HT-29 (cell line): ENCODE results near the gene GAST. TPM values are rescaled to one million over a fixed set of nuclear protein-coding genes. Genes with fewer than 3 reads are reported as not detected.
"Not testable (repeated sequence)": the region's sequence is repeated elsewhere in the genome, so short reads cannot be mapped to it uniquely, and the experiment has no call there.

ENCODE experiments used
- DNase-seq: peaks from one replicate; pipeline ENCODE4 v3.0.0-alpha.2; 2015; ENCODE audit warnings: low spot score
- total RNA-seq: library from RNA; depleted of rRNA; stranded (reverse); fragments of >200 nt; shearing (Covaris generic); gene quantifications from 2 replicates; pipeline ENCODE4 v1.2.3, GENCODE V29; 2014; rRNA removed

GAST gene
- not detected in 2 replicates for total RNA-seq

GRCh38 chr17:41711669-41712400 is at the start of gene GAST:
TSS of gene GAST (plus strand) at chr17:41712331. CDS start at chr17:41715437, 3,106 bp downstream.
- no peak for DNase-seq

- no peak for DNase-seq
Observed at GRCh38 chr17:41663451-41664171, 48.5 kb upstream of the GAST start.

GRCh38 chr17:41664172-41664457 is 48.0 kb upstream of the GAST start:
- no peak for DNase-seq

GRCh38 chr17:41664587-41665565 is 47.3 kb upstream of the GAST start:
- no peak for DNase-seq

GRCh38 chr17:41665566-41666236 is 46.4 kb upstream of the GAST start:
- DNase-seq, result peak; percentile 90

GRCh38 chr17:41666237-41666641 is 45.9 kb upstream of the GAST start:
- DNase-seq, result no peak

- peak; percentile 86 for DNase-seq
Observed at GRCh38 chr17:41666708-41667279, 45.3 kb upstream of the GAST start.

GRCh38 chr17:41667280-41668041 is 44.7 kb upstream of the GAST start:
- DNase-seq, result no peak

- DNase-seq, result no peak
Observed at GRCh38 chr17:41672153-41672552, 40.0 kb upstream of the GAST start.

GRCh38 chr17:41675157-41676057 is 36.7 kb upstream of the GAST start:
- DNase-seq, result not testable (repeated sequence)

GRCh38 chr17:41676058-41676419 is 36.1 kb upstream of the GAST start:
- DNase-seq, result no peak

- peak; percentile 31 for DNase-seq
Observed at GRCh38 chr17:41678411-41678906, 33.7 kb upstream of the GAST start.

GRCh38 chr17:41678907-41679739 is 33.0 kb upstream of the GAST start:
- DNase-seq, result peak; percentile 40

GRCh38 chr17:41679740-41680425 is 32.2 kb upstream of the GAST start:
- DNase-seq, result no peak

- no peak for DNase-seq
Observed at GRCh38 chr17:41680426-41681040, 31.6 kb upstream of the GAST start.

GRCh38 chr17:41681776-41682175 is 30.4 kb upstream of the GAST start:
- DNase-seq, result no peak

GRCh38 chr17:41682631-41683030 is 29.5 kb upstream of the GAST start:
- no peak for DNase-seq
